B cell (primary cell): ENCODE data around the gene SCN8A. TPM values are rescaled to one million over a fixed set of nuclear protein-coding genes. Genes with fewer than 3 reads are reported as not detected.
"Not testable (repeated sequence)": the region's sequence is repeated elsewhere in the genome, so short reads cannot be mapped to it uniquely, and the experiment has no call there.

Source experiments
- ATAC-seq: fragments of 200-7000 bp; cut with Tn5 transposase; one replicate; pipeline ENCODE4 v1.10.0; 2021; ENCODE audit warnings: low read depth, mild to moderate bottlenecking, moderate number of reproducible peaks, moderate library complexity
- CTCF ChIA-PET: fragments of 350-600 bp; sonication (Branson Sonifier 250); formaldehyde crosslinking; loops from one replicate; lab custom pipeline; 2021; ENCODE audit warnings: antibody characterized with exemption, inconsistent platforms; lab: Charles Lee
- POLR2A ChIA-PET: fragments of 350-600 bp; sonication (Branson Sonifier 250); formaldehyde crosslinking; loops from one replicate; lab custom pipeline; 2021; ENCODE audit warnings: antibody characterized with exemption; lab: Charles Lee
- DNase-seq: peaks from one replicate; pipeline ENCODE4 v3.0.0; 2013
- H2AFZ ChIP-seq: 2 replicates; pipeline ENCODE4 v1.6.1; 2012; ENCODE audit warnings: mild to moderate bottlenecking, low read depth, low read length; ENCODE audit not compliant: insufficient read depth, poor library complexity, severe bottlenecking
- H3K27ac ChIP-seq, 2 donors: 1 replicate in 1 of 2; 2 replicates in 1 of 2; pipeline ENCODE4 v1.5.1; 2012 to 2013; ENCODE audit warnings: low read length in 2 of 2, mild to moderate bottlenecking in 2 of 2, moderate library complexity in 1 of 2
- H3K27me3 ChIP-seq, 4 experiments: fragments of 200-600 bp in 1 of 4; sonication (generic) in 1 of 4; replicated peaks in 1 of 4; 1 replicate in 2 of 4; 2 replicates in 2 of 4; pipeline versions ENCODE4 v1.6.1 to v1.7.0; 2013 to 2016; ENCODE audit warnings: low read length in 3 of 4, mild to moderate bottlenecking in 2 of 4, mixed read lengths in 1 of 4, moderate library complexity in 1 of 4; ENCODE audit not compliant: insufficient read depth in 4 of 4, control insufficient read depth in 3 of 4; ENCODE audit errors: control extremely low read depth in 1 of 4
- H3K36me3 ChIP-seq, 2 experiments: replicated peaks in 1 of 2; 1 replicate in 1 of 2; 2 replicates in 1 of 2; pipeline versions ENCODE4 v1.6.1 to v1.7.1; 2013; ENCODE audit warnings: low read length in 1 of 2; ENCODE audit not compliant: insufficient read depth in 2 of 2, control insufficient read depth in 1 of 2; ENCODE audit errors: control extremely low read depth in 1 of 2, extremely low read depth in 1 of 2
- H3K4me1 ChIP-seq, 2 donors: fragments of 200-600 bp in 1 of 2; sonication (generic) in 1 of 2; 1 replicate in 1 of 2; 2 replicates in 1 of 2; pipeline versions ENCODE4 v1.5.1 to v1.6.1; 2013 to 2017; ENCODE audit warnings: low read length in 2 of 2; ENCODE audit not compliant: control insufficient read depth in 2 of 2, insufficient read depth in 2 of 2
- H3K4me2 ChIP-seq: replicated peaks from 2 replicates; pipeline ENCODE3; 2012; ENCODE audit warnings: mild to moderate bottlenecking, low read depth, low read length; ENCODE audit not compliant: poor library complexity, severe bottlenecking
- H3K4me3 ChIP-seq, 5 experiments: fragments of 200-600 bp in 1 of 5; sonication (generic) in 1 of 5; 1 replicate in 3 of 5; 2 replicates in 2 of 5; pipeline versions ENCODE4 v1.5.1 to v1.7.0; 2011 to 2016; ENCODE audit warnings: low read length in 4 of 5, mild to moderate bottlenecking in 4 of 5, low read depth in 2 of 5, control low read depth in 1 of 5, moderate library complexity in 1 of 5; ENCODE audit not compliant: insufficient read depth in 1 of 5; ENCODE audit errors: control extremely low read depth in 1 of 5, extremely low read depth in 1 of 5
- H3K79me2 ChIP-seq: fragments of 200-600 bp; sonication (generic); one replicate; pipeline ENCODE4 v1.6.0; 2016; ENCODE audit warnings: low read length; ENCODE audit not compliant: control insufficient read depth, insufficient read depth
- H3K9ac ChIP-seq: fragments of 200-600 bp; sonication (generic); 2 replicates; pipeline ENCODE4 v1.6.1; 2017; ENCODE audit warnings: mild to moderate bottlenecking, low read length, moderate library complexity
- H3K9me3 ChIP-seq, 3 donors: one replicate each; pipeline versions ENCODE4 v1.6.1 to v1.7.1; 2013; ENCODE audit warnings: low read length in 2 of 3; ENCODE audit not compliant: control insufficient read depth in 2 of 3, insufficient read depth in 1 of 3; ENCODE audit errors: control extremely low read depth in 1 of 3
- H4K20me1 ChIP-seq: 2 replicates; pipeline ENCODE4 v1.6.0; 2012; ENCODE audit warnings: mild to moderate bottlenecking, low read length; ENCODE audit not compliant: insufficient read depth, control insufficient read depth, poor library complexity, severe bottlenecking
- H3K27ac Mint-ChIP-seq: one replicate; pipeline ENCODE4 v1.8.0; 2021; ENCODE audit warnings: mixed read lengths
- H3K27me3 Mint-ChIP-seq: one replicate; pipeline ENCODE4 v1.8.0; 2021; ENCODE audit warnings: mixed read lengths
- H3K4me1 Mint-ChIP-seq: one replicate; pipeline ENCODE4 v1.8.0; 2021; ENCODE audit warnings: mixed read lengths
- H3K4me3 Mint-ChIP-seq: one replicate; pipeline ENCODE4 v1.8.0; 2021; ENCODE audit warnings: mixed read lengths
- H3K9me3 Mint-ChIP-seq: one replicate; pipeline ENCODE4 v1.8.0; 2022; ENCODE audit warnings: mixed read lengths; ENCODE audit not compliant: insufficient read depth
- EZH2 ChIP-seq: IDR thresholded peaks from 2 replicates; pipeline ENCODE4 v1.6.1; 2012; ENCODE audit warnings: borderline replicate concordance, low read depth, mild to moderate bottlenecking, moderate library complexity, low read length; ENCODE audit not compliant: insufficient read depth, poor library complexity, severe bottlenecking
- WGBS: methylation state at CpG from one replicate; pipeline ENCODE4 v1.1.5; 2013; ENCODE audit warnings: missing lambda C conversion rate; ENCODE audit not compliant: insufficient coverage; 5-methylcytosine and 5-hydroxymethylcytosine counted together
- intact Hi-C: fragments of 100-400 bp; cut with micrococcal nuclease; formaldehyde crosslinking; loops from one replicate; pipeline ENCODE4 v1.10.0; 2022
- polyA plus RNA-seq: library from polyadenylated mRNA; depleted of rRNA; stranded (reverse); fragments of >200 nt; gene quantifications from 2 replicates; pipeline ENCODE4 v1.2.3, GENCODE V29; 2012
- total RNA-seq, 2 donors: library from RNA; stranded (reverse); fragments of 120-200 nt in 1 of 2; gene quantifications; 1 replicate in 1 of 2; 2 replicates in 1 of 2; pipeline versions ENCODE4 v1.2.3 to v1.2.4, GENCODE V29; 2013 to 2022
- TF ChIP-seq, protein P1 (sequence below): fragments of 200-600 bp; IDR thresholded peaks from one replicate; pipeline ENCODE4 v1.8.0; 2022; ENCODE audit warnings: antibody characterized with exemption, mild to moderate bottlenecking

Gene SCN8A
- total and polyA plus RNA-seq, 2 donors (not counting 1 experiment from before 2014, with no cell fraction given), result 0.78 to 1.0 TPM

- no CpG with 5 or more reads among the region's 1 CpG for WGBS
- peaks cover 0 to 7% (median 1%) of the 10 kb centered on the region in 4 experiments for H3K27me3 ChIP-seq
- H3K79me2 ChIP-seq, result no peaks in the 10 kb centered on the region
- ChIA-PET CTCF (no interaction called here), POLR2A (no interaction called here)
- no peaks in the 10 kb centered on the region for H3K36me3 ChIP-seq
- no peak overlapping the region for H2AFZ ChIP-seq
- no peak overlapping the region for H3K27ac Mint-ChIP-seq
- peaks cover 0 to 1% (median 0%) of the 10 kb centered on the region in 3 donors for H3K9me3 ChIP-seq
- no peaks in the 10 kb centered on the region for H3K9me3 Mint-ChIP-seq
- no peaks in the 10 kb centered on the region for H3K4me1 ChIP-seq
- H3K4me3 ChIP-seq, result no peak overlapping the region
- no peak overlapping the region for H3K4me3 Mint-ChIP-seq
- TF ChIP-seq, protein P1, sequence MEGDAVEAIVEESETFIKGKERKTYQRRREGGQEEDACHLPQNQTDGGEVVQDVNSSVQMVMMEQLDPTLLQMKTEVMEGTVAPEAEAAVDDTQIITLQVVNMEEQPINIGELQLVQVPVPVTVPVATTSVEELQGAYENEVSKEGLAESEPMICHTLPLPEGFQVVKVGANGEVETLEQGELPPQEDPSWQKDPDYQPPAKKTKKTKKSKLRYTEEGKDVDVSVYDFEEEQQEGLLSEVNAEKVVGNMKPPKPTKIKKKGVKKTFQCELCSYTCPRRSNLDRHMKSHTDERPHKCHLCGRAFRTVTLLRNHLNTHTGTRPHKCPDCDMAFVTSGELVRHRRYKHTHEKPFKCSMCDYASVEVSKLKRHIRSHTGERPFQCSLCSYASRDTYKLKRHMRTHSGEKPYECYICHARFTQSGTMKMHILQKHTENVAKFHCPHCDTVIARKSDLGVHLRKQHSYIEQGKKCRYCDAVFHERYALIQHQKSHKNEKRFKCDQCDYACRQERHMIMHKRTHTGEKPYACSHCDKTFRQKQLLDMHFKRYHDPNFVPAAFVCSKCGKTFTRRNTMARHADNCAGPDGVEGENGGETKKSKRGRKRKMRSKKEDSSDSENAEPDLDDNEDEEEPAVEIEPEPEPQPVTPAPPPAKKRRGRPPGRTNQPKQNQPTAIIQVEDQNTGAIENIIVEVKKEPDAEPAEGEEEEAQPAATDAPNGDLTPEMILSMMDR, result no peak
- TF ChIP-seq EZH2, result no peak
- DNase-seq (no peak), ATAC-seq (no peak)
- no peaks in the 10 kb centered on the region for H4K20me1 ChIP-seq
- peaks cover 29% of the 10 kb centered on the region for H3K27me3 Mint-ChIP-seq
- intact Hi-C loops, result no loop called here
- H3K9ac ChIP-seq, result no peak overlapping the region
- H3K4me1 Mint-ChIP-seq, result no peaks in the 10 kb centered on the region
- H3K27ac ChIP-seq, result no peak overlapping the region
- H3K4me2 ChIP-seq, result no peak overlapping the region
These were observed 52.9 kb downstream of the SCN8A start for GRCh38 chr12:51643951-51644350.

DNA sequence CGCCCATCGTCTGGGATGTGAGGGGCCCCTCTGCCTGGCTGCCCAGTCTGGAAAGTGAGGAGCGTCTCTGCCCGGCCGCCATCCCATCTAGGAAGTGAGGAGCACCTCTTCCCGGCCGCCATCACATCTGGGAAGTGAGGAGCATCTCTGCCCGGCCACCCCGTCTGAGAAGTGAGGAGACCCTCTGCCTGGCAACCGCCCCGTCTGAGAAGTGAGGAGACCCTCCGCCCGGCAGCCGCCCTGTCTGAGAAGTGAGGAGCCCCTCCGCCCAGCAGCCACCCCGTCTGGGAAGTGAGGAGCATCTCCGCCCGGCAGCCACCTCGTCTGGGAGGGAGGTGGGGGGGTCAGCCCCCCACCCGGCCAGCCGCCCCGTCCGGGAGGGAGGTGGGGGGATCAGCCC is 53.7 kb downstream of the SCN8A start:
- H3K27ac Mint-ChIP-seq, H3K9me3 Mint-ChIP-seq, H3K27ac ChIP-seq, H3K4me1 ChIP-seq, intact Hi-C loops, H3K27me3 ChIP-seq, H3K4me3 Mint-ChIP-seq, H4K20me1 ChIP-seq, ATAC-seq, H2AFZ ChIP-seq, DNase-seq, CTCF ChIA-PET, H3K36me3 ChIP-seq, H3K4me1 Mint-ChIP-seq, H3K9ac ChIP-seq, H3K4me3 ChIP-seq, H3K4me2 ChIP-seq, H3K9me3 ChIP-seq, POLR2A ChIA-PET, H3K79me2 ChIP-seq: not testable (repeated sequence)
- H3K27me3 Mint-ChIP-seq, result peaks cover 29% of the 10 kb centered on the region
- 97% methylated on average over 9 of the region's 23 CpGs for WGBS
